ENCODE data around the gene PPP1R14C. TPM values are rescaled to one million over a fixed set of nuclear protein-coding genes. Genes with fewer than 3 reads are reported as not detected.
"Not testable (repeated sequence)": the region's sequence is repeated elsewhere in the genome, so short reads cannot be mapped to it uniquely, and the experiment has no call there.

PPP1R14C gene
- total RNA-seq, 1 donor from 2014 or later = 10.8 TPM

GRCh38 chr6:150167479-150167873 lies 24.6 kb downstream of the PPP1R14C start:
- DNase-seq (ENCODE audit: low spot score) = no peak

DNA sequence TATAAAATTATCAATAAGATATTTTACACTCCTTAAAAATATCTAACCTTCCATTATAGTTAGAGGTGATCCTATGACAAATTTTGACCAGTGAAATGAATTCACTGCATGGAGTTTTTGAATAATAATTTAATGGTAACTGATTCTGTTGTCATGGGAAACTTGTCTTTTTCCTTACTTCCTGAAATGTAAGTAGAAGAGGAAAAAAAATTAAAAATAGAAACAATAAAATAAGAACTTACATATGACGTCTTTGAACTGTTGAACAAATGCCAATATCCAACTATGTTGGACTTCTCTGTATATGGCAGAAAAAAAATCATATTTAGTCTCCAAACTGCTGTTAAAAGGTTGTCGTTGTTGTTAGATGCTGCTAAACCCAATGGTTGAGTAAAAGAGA lies 26.3 kb downstream of the PPP1R14C start:
- no peak for DNase-seq (ENCODE audit: low spot score)

GRCh38 chr6:150169609-150170008 lies 26.8 kb downstream of the PPP1R14C start:
- DNase-seq (ENCODE audit: low spot score) = no peak

GRCh38 chr6:150172929-150173328 lies 30.1 kb downstream of the PPP1R14C start:
- no peak for DNase-seq (ENCODE audit: low spot score)

GRCh38 chr6:150175586-150176151 lies 32.8 kb downstream of the PPP1R14C start:
- no peak for DNase-seq (ENCODE audit: low spot score)

- DNase-seq (ENCODE audit: low spot score) = no peak
Observed at GRCh38 chr6:150176152-150176551, 33.3 kb downstream of the PPP1R14C start.

DNA sequence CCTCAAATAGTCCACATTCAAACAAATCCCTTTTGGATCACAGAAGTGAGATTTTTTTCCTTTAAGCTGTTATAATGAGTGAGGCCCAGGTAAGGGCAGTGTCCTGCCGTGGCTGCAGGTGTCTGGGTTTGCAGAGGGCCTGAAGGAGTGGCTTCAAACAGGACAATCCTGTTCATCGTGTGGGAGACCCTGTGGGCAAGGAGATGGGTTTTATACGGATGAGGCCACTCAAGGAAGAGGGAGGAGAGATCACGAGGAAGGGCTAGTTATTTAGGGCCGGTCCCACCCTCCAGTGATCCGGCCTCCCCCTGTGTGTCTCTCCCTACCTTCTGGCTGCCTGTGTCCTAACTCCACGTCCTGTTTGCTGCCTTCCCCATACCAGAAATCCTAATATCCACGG lies 33.8 kb downstream of the PPP1R14C start:
- DNase-seq (ENCODE audit: low spot score) = no peak

- no peak for DNase-seq (ENCODE audit: low spot score)
Observed at GRCh38 chr6:150177259-150177951, 34.6 kb downstream of the PPP1R14C start.

DNA sequence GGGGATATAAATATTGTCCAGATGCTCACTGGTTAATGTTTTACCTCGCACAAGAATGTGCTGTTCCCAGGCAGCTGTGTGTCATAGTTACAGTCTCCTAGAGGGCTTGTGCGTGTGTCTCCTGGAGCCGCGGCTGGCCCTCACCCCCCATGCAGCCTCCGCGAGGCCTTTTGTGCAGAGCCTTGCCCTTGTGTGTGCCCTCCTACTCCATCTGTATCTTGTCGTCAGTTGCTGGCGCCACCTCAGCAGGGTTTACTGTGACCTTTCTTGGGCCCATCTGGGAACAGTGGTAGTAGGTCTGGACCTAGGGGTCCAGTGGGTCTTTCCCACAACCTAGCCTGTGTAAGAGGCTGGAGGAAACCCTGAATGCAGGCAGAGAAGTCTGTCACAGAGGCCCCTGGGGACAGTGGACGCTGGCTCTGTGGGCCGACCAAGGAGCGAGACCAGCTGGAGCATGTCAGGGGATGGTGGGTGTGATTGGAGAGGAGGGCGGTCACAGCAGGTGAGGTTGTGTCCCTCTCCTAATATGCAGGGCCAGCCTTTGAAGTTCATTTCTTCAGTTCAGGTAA lies 35.2 kb downstream of the PPP1R14C start:
- DNase-seq (ENCODE audit: low spot score) = no peak

GRCh38 chr6:150179030-150179429 lies 36.2 kb downstream of the PPP1R14C start:
- no peak for DNase-seq (ENCODE audit: low spot score)

GRCh38 chr6:150179907-150180424 lies 37.1 kb downstream of the PPP1R14C start:
- not testable (repeated sequence) for DNase-seq (ENCODE audit: low spot score)

GRCh38 chr6:150180517-150180916 lies 37.7 kb downstream of the PPP1R14C start:
- DNase-seq (ENCODE audit: low spot score) = no peak

GRCh38 chr6:150182460-150183078 lies 39.7 kb downstream of the PPP1R14C start:
- no peak for DNase-seq (ENCODE audit: low spot score)

GRCh38 chr6:150183105-150183504 lies 40.3 kb downstream of the PPP1R14C start:
- no peak for DNase-seq (ENCODE audit: low spot score)

DNA sequence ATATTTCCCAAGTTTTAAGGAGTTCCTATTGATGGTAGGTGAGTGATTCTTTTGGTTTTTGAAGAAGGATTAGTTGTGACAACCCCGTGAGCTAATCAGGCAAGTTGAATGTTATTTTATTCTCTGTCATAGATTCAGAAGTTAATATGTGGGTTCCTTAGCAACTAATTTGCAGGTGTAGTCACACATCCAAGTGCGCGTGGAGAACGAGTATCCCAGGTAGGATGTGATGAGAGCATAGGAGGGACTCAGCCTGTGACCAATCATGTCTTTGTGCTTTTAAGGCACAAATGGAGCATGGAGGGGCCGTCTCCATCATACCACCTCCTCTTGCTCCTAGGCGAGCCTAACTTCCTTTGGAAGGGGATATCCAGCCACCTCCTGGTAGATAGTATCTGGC lies 41.1 kb downstream of the PPP1R14C start:
- DNase-seq (ENCODE audit: low spot score) = no peak

DNA sequence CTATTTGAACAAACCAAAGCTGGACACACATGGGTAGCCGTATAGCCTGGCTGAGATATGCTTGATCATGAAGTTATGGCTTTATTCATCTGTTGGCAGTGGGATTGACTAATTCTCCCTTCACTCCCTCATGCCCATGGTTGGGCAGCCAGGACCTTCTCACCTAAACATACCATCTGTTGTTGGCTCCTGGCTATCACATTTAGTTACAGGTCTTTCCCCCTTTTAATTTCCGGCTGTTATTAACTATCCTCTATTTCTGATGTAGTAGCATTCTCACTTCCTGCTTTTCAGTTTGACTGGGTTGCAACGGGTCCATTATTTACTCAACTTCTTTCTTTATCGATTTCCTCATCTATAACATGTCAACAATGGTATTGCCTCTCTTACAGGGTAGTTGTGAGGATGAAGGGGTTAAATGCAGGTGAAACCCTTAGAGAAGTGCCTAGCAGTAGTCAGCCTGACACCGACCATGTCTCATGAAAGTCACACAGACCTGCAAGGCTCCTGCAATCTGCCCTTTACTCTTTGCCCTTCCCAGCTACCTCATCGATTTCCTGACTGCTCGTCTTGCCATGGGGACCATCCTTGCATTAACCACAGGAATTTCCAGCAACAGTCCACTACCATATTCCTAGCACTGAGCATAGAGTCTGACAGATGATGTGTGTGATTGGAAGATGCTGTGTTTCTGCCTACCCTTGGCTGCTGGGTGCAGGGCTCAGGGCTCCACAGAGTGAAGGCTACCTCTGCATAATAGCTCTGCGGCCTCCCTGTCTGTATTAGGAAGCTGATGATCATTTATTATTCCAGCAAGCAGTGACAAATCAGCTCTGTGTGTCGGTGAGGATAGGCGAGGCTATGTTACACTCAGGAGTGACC lies 42.2 kb downstream of the PPP1R14C start:
- no peak for DNase-seq (ENCODE audit: low spot score)

- DNase-seq (ENCODE audit: low spot score) = no peak
Observed at GRCh38 chr6:150185732-150186117, 42.9 kb downstream of the PPP1R14C start.

DNA sequence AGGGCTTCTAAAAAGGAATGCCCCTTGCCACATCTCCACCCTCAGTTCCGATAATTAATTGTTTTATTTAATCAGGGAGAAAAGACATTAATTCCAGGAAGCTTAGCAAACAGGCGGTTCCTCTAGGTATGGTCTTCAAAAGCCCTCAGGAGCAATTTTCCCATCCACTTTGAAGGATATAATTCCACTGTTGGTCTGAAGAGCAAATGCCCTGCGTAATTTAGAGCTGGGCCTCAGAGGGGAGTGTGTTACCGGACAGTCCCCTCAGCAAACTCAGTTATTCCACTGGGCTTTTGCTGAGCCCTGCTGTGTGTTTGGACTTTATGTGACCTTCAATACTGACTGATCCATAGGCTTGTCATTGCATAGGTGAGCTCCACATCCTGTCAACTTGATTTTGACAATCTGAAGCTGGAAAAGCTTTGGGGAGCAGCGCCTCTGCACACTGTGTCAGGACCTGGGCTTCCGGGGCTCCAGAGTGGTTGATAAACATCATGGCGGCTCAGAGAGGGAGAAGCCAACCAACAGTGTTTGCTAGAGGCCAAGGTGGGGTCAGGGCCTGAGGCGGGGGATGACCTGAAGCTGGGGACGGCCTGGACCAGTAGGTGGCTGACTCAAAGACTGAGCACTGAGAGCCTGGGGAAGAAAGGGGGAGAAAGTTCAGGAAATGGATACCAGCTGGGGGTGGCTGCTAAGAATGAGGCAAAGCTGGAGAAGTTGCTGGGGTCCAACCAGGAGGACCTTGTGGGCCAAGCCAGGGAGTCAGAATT lies 43.5 kb downstream of the PPP1R14C start:
- no peak for DNase-seq (ENCODE audit: low spot score)

DNA sequence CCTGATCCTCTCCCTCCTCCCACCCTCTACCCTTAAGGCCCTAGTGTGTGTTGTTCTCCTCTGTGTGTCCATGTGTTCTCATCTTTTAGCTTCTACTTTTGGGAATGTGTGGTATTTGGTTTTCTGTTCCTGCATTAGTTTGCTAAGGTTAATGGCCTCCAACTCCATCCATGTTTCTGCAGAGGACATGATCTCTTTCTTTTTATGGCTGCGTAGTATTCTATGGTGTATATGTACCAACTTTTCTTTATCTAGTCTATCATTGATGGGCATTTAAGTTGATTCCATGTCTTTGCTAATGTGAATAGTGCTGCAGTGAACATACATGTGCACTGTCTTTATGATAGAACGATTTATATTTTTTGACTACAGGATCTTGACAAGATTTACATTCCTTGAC lies 44.6 kb downstream of the PPP1R14C start:
- not testable (repeated sequence) for DNase-seq (ENCODE audit: low spot score)

- no peak for DNase-seq (ENCODE audit: low spot score)
Observed at GRCh38 chr6:150189122-150189521, 46.3 kb downstream of the PPP1R14C start.

GRCh38 chr6:150191809-150192208 lies 49.0 kb downstream of the PPP1R14C start:
- no peak for DNase-seq (ENCODE audit: low spot score)

All from umbilical cord (tissue), 2 donors.